IMR-90 (cell line): ENCODE data around the gene GABRB1. TPM values are rescaled to one million over a fixed set of nuclear protein-coding genes. Genes with fewer than 3 reads are reported as not detected.

Source experiments
- ATAC-seq: fragments of 200-7000 bp; cut with Tn5 transposase; 2 replicates; pipeline ENCODE4 v1.9.1; 2020; ENCODE audit warnings: low read depth, mild to moderate bottlenecking, moderate library complexity
- BruUV-seq: library from RNA; stranded (reverse); fragments of 400-500 nt; replicated peaks from 2 replicates; lab custom pipeline; 2021; lab: Mats Ljungman, UMichigan
- CTCF ChIA-PET: fragments of 300-600 bp; formaldehyde crosslinking; extraction: SDS; loops from one replicate; lab custom pipeline; 2021; ENCODE audit warnings: antibody characterized with exemption; lab: Yijun Ruan, JAX
- POLR2A ChIA-PET: fragments of 300-600 bp; sonication (Branson Sonifier 250); formaldehyde crosslinking; loops from one replicate; lab custom pipeline; 2022; ENCODE audit warnings: antibody characterized with exemption; ENCODE audit not compliant: unreplicated experiment; lab: Charles Lee
- DNase-seq: peaks from one replicate; pipeline ENCODE4 v3.0.0; 2013
- H2AFZ ChIP-seq: replicated peaks from 2 replicates; pipeline ENCODE3; 2013; ENCODE audit warnings: low read length, mild to moderate bottlenecking; ENCODE audit not compliant: poor library complexity
- H2AK5ac ChIP-seq: 2 replicates; pipeline ENCODE4 v1.6.1; 2013; ENCODE audit warnings: low read depth, low read length, inconsistent platforms
- H2AK9ac ChIP-seq: replicated peaks from 2 replicates; pipeline ENCODE3; 2013; ENCODE audit warnings: mild to moderate bottlenecking, low read depth, low read length, moderate library complexity; ENCODE audit not compliant: poor library complexity
- H2BK120ac ChIP-seq: 2 replicates; pipeline ENCODE4 v1.6.1; 2013; ENCODE audit warnings: low read depth, low read length, inconsistent platforms
- H2BK15ac ChIP-seq: 3 replicates; pipeline ENCODE4 v1.6.1; 2013; ENCODE audit warnings: low read depth, low read length, inconsistent platforms
- H2BK20ac ChIP-seq: 2 replicates; pipeline ENCODE4 v1.6.1; 2013; ENCODE audit warnings: low read depth, mild to moderate bottlenecking, inconsistent platforms, low read length, moderate library complexity
- H2BK5ac ChIP-seq: 2 replicates; pipeline ENCODE4 v1.6.1; 2013; ENCODE audit warnings: mild to moderate bottlenecking, low read depth, low read length, inconsistent platforms; ENCODE audit not compliant: poor library complexity, severe bottlenecking
- H3K14ac ChIP-seq: replicated peaks from 2 replicates; pipeline ENCODE4 v1.6.1; 2013; ENCODE audit warnings: low read depth, low read length, inconsistent platforms
- H3K18ac ChIP-seq: 2 replicates; pipeline ENCODE4 v1.6.1; 2013; ENCODE audit warnings: low read depth, low read length, control low read depth
- H3K23ac ChIP-seq: 2 replicates; pipeline ENCODE4 v1.6.1; 2013; ENCODE audit warnings: low read depth, low read length, inconsistent platforms
- H3K27ac ChIP-seq: 2 replicates; pipeline ENCODE4 v1.5.1; 2013; ENCODE audit warnings: mild to moderate bottlenecking, control low read depth, low read length; ENCODE audit not compliant: insufficient read depth
- H3K27me3 ChIP-seq: 2 replicates; pipeline ENCODE4 v1.6.1; 2013; ENCODE audit warnings: low read length; ENCODE audit not compliant: control insufficient read depth, insufficient read depth
- H3K36me3 ChIP-seq: 2 replicates; pipeline ENCODE4 v1.6.1; 2013; ENCODE audit warnings: low read length, mixed read lengths; ENCODE audit not compliant: control insufficient read depth, insufficient read depth
- H3K4ac ChIP-seq: 2 replicates; pipeline ENCODE4 v1.6.1; 2013; ENCODE audit warnings: low read depth, low read length, inconsistent platforms
- H3K4me1 ChIP-seq: 2 replicates; pipeline ENCODE4 v1.6.1; 2013; ENCODE audit warnings: low read length, mixed read lengths; ENCODE audit not compliant: control insufficient read depth, insufficient read depth
- H3K4me2 ChIP-seq: 2 replicates; pipeline ENCODE4 v1.6.1; 2013; ENCODE audit warnings: low read depth, mild to moderate bottlenecking, control low read depth, low read length, moderate library complexity
- H3K4me3 ChIP-seq: 2 replicates; pipeline ENCODE4 v1.5.1; 2013; ENCODE audit warnings: low read depth, mild to moderate bottlenecking, control low read depth, low read length, moderate library complexity; ENCODE audit not compliant: insufficient read depth
- H3K56ac ChIP-seq: 2 replicates; pipeline ENCODE4 v1.6.1; 2013; ENCODE audit warnings: low read length, inconsistent platforms; ENCODE audit not compliant: insufficient read depth; ENCODE audit errors: extremely low read depth
- H3K79me1 ChIP-seq, 2 experiments: 2 replicates each; pipeline ENCODE4 v1.6.1; 2013; ENCODE audit warnings: low read length in 2 of 2, inconsistent platforms in 1 of 2, low read depth in 1 of 2
- H3K9ac ChIP-seq: 2 replicates; pipeline ENCODE4 v1.6.1; 2013; ENCODE audit warnings: low read depth, low read length, control low read depth
- H3K9me1 ChIP-seq: 2 replicates; pipeline ENCODE4 v1.6.1; 2013; ENCODE audit warnings: low read length, inconsistent platforms; ENCODE audit not compliant: insufficient read depth
- H3K9me3 ChIP-seq: 2 replicates; pipeline ENCODE4 v1.6.1; 2013; ENCODE audit warnings: low read length; ENCODE audit not compliant: control insufficient read depth, insufficient read depth
- H4K20me1 ChIP-seq: 2 replicates; pipeline ENCODE4 v1.6.1; 2013; ENCODE audit warnings: low read length, inconsistent platforms; ENCODE audit not compliant: insufficient read depth
- H4K5ac ChIP-seq: 2 replicates; pipeline ENCODE4 v1.6.1; 2013; ENCODE audit warnings: mild to moderate bottlenecking, low read depth, low read length, control low read depth
- H4K8ac ChIP-seq, 2 experiments: 2 replicates each; pipeline ENCODE4 v1.6.1; 2013; ENCODE audit warnings: low read depth in 2 of 2, low read length in 2 of 2, control low read depth in 1 of 2, inconsistent platforms in 1 of 2
- H4K91ac ChIP-seq: 2 replicates; pipeline ENCODE4 v1.6.1; 2013; ENCODE audit warnings: low read depth, low read length, inconsistent platforms; ENCODE audit not compliant: insufficient read depth
- CEBPB ChIP-seq: IDR thresholded peaks from 2 replicates; pipeline ENCODE4 v1.6.1; 2012; ENCODE audit warnings: low read depth, low read length, improper control_type of control experiment
- CHD1 ChIP-seq: IDR thresholded peaks from 2 replicates; pipeline ENCODE4 v1.6.1; 2012; ENCODE audit warnings: low read depth, low read length, improper control_type of control experiment
- CTCF ChIP-seq: conservative IDR thresholded peaks from 2 replicates; pipeline ENCODE4 v1.5.1; 2012; ENCODE audit warnings: mild to moderate bottlenecking, low read depth, low read length, improper control_type of control experiment
- RFX5 ChIP-seq: IDR thresholded peaks from 2 replicates; pipeline ENCODE4 v1.8.0; 2012; ENCODE audit warnings: low read depth, mild to moderate bottlenecking, low read length, moderate library complexity
- WGBS, 2 experiments: methylation state at CpG; one replicate each; pipeline versions ENCODE4 v1.1.5 to v1.1.7; 2013; ENCODE audit warnings: missing lambda C conversion rate in 2 of 2; ENCODE audit not compliant: insufficient read length in 1 of 2; ENCODE audit errors: extremely low coverage in 2 of 2; 5-methylcytosine and 5-hydroxymethylcytosine counted together
- dilution Hi-C: fragments of 300-500 bp; cut with HindIII; formaldehyde crosslinking; loops from one replicate; pipeline ENCODE4 v1.14.3; 2018; ENCODE audit warnings: low sequenced_read_pairs; ENCODE audit not compliant: unreplicated experiment
- in situ Hi-C: fragments of 300-500 bp; cut with MboI; formaldehyde crosslinking; loops from 3 replicates; pipeline ENCODE4 v1.14.3; 2019; ENCODE audit warnings: low sequenced_read_pairs, inconsistent platforms, mixed read lengths
- intact Hi-C: fragments of 100-400 bp; cut with micrococcal nuclease; formaldehyde crosslinking; loops from 2 replicates; pipeline ENCODE4 v1.10.0; 2022
- polyA plus RNA-seq, 3 experiments: library from polyadenylated mRNA; depleted of rRNA; stranded (reverse); fragments of >200 nt; gene quantifications; 2 replicates each; pipeline ENCODE4 v1.2.3, GENCODE V29; 2012; ENCODE audit warnings: low replicate concordance in 1 of 3
- total RNA-seq: library from RNA; depleted of rRNA; stranded (reverse); fragments of >200 nt; gene quantifications from 2 replicates; pipeline ENCODE4 v1.2.3, GENCODE V29; 2012

GABRB1 gene
- total and polyA plus RNA-seq, 2 of the 4 experiments (the other 2 are of a cell fraction), result 4.7 to 16.1 TPM

DNA sequence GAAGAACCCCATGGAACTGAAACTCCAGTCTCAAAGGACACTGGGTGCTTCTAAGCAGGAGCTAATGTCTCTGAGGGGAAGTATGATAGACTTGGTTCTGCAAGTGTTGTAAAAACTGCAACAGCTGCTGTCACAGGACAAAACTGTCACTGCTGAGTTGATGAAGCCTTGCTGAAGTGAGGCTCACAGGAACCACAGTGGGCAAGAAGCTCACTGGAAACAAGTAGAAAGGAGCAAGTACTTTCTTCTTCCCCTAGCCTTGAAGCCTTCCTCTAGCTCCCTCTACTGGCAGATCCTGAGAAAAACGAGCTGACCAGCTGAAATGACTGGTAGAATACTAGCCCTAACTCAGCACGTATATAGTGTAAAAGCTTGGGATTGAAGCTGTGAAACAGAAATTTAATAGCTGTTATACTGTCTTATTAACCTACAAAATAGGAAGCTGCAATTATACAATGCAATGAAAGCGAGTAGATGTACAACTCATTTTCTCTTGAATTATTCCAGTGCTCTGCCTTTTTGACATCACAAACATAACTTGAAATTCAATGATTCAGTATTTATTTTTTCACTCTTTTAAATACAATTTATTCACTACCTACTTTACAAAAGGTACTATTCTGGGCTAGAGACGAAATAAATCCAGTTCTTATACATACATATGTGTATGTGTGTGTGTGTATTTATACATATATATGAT lies 91.4 kb downstream of the GABRB1 start (continued):
- TF ChIP-seq CTCF (peak; percentile 88), RFX5 (no peak)

DNA sequence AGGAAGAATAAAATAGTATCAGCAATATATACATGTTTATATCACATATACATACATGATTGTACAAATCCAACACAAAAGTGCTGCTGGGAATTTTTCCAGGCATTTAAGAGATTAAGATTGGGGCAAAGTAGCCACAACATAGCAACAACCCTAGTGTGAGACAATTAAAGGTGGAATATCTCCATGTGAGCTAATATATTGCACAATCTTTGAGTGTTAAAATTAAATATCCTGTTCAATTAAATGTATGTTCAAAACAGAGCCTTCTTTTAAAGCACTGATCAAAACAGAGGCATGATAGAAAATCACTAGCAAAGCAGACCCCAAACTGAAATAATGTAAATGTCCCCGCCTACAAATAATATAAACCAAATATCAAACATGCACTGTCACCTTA lies 97.6 kb downstream of the GABRB1 start:
- Histone ChIP-seq H3K4me3 (no peak overlapping the region), H3K79me1 (no peaks in the 10 kb centered on the region), H3K18ac (no peak overlapping the region), H2AFZ (no peak overlapping the region), H3K9ac (no peak overlapping the region), H3K36me3 (no peaks in the 10 kb centered on the region), H2AK9ac (no peak overlapping the region), H4K20me1 (no peaks in the 10 kb centered on the region), H3K56ac (no peak overlapping the region), H2BK120ac (no peak overlapping the region), H3K23ac (no peak overlapping the region), H4K5ac (no peak overlapping the region), H2BK5ac (no peak overlapping the region), H3K27me3 (no peaks in the 10 kb centered on the region), H4K8ac (no peak overlapping the region), H3K27ac (no peak overlapping the region), H3K4me1 (no peaks in the 10 kb centered on the region), H2AK5ac (no peak overlapping the region), H3K9me1 (no peaks in the 10 kb centered on the region), H2BK15ac (no peak overlapping the region), H3K4ac (no peak overlapping the region), H2BK20ac (no peak overlapping the region), H4K91ac (no peak overlapping the region), H3K4me2 (no peak overlapping the region), H3K14ac (no peak overlapping the region), H3K9me3 (no peaks in the 10 kb centered on the region)
- dilution Hi-C loops, result no loop called here
- TF ChIP-seq CHD1 (no peak), CEBPB (peak; percentile 69)
- DNase-seq (no peak), ATAC-seq (no peak)
- intact Hi-C loops, result no loop called here
- no TSS peak for BruUV-seq
- in situ Hi-C loops, result no loop called here
- WGBS, 2 experiments, result no CpG with 5 or more reads among the region's 1 CpG
- ChIA-PET POLR2A (no interaction called here), CTCF (no interaction called here)
